HEK293 (cell line): ENCODE results near the gene DISC1.
"Not testable (repeated sequence)": the region's sequence is repeated elsewhere in the genome, so short reads cannot be mapped to it uniquely, and the experiment has no call there.

ENCODE experiments used
- CTCF ChIA-PET: fragments of 350-600 bp; formaldehyde crosslinking; extraction: SDS; loops from one replicate; lab custom pipeline; 2021; ENCODE audit warnings: antibody characterized with exemption; lab: Yijun Ruan, JAX
- POLR2A ChIA-PET: fragments of 300-600 bp; formaldehyde crosslinking; extraction: SDS; loops from one replicate; lab custom pipeline; 2020; ENCODE audit warnings: antibody characterized with exemption, inconsistent platforms; lab: Yijun Ruan, JAX
- H3K27ac ChIP-seq: fragments of 200-500 bp; sonication (Bioruptor generic); 2 replicates; pipeline ENCODE4 v1.5.1; 2014; ENCODE audit warnings: low read depth, low read length, control low read depth, inconsistent platforms; ENCODE audit errors: extremely low read depth
- H3K36me3 ChIP-seq, 2 experiments: fragments of 200-500 bp in 1 of 2; sonication (Bioruptor generic) in 1 of 2; 1 replicate in 1 of 2; 2 replicates in 1 of 2; pipeline ENCODE4 v1.5.1; 2014 to 2017; ENCODE audit warnings: inconsistent platforms in 2 of 2, low read length in 2 of 2; ENCODE audit not compliant: control insufficient read depth in 2 of 2, insufficient read depth in 1 of 2
- H3K4me1 ChIP-seq: fragments of 200-500 bp; sonication (Bioruptor generic); 2 replicates; pipeline ENCODE4 v1.5.1; 2014; ENCODE audit warnings: mild to moderate bottlenecking, low read length, inconsistent platforms; ENCODE audit not compliant: control insufficient read depth, insufficient read depth
- H3K4me3 ChIP-seq: 2 replicates; pipeline ENCODE4 v1.5.1; 2011; ENCODE audit warnings: low read depth, mild to moderate bottlenecking, control low read depth, low read length, moderate library complexity
- H3K9me3 ChIP-seq: fragments of 200-500 bp; sonication (Bioruptor generic); 2 replicates; pipeline ENCODE4 v1.5.1; 2014; ENCODE audit warnings: low read depth, low read length, inconsistent platforms; ENCODE audit not compliant: control insufficient read depth, insufficient read depth
- MZF1 ChIP-seq: fragments of 450-650 bp; formaldehyde crosslinking; IDR thresholded peaks from 2 replicates; pipeline ENCODE4 v1.5.1; 2017; ENCODE audit warnings: missing biosample characterization, missing genetic modification characterization, borderline replicate concordance
- PRDM1 ChIP-seq: fragments of 450-650 bp; formaldehyde crosslinking; IDR thresholded peaks from 2 replicates; pipeline ENCODE4; 2016; ENCODE audit warnings: missing biosample characterization, missing genetic modification characterization
- ZBTB26 ChIP-seq: fragments of 450-650 bp; formaldehyde crosslinking; optimal IDR thresholded peaks from 2 replicates; pipeline ENCODE3; 2016; ENCODE audit warnings: missing biosample characterization, mild to moderate bottlenecking, missing genetic modification characterization
- ZNF146 ChIP-seq: fragments of 450-650 bp; formaldehyde crosslinking; IDR thresholded peaks from 2 replicates; pipeline ENCODE4 v1.5.1; 2016; ENCODE audit warnings: missing biosample characterization, missing genetic modification characterization
- ZNF19 ChIP-seq: fragments of 450-650 bp; formaldehyde crosslinking; IDR thresholded peaks from 2 replicates; pipeline ENCODE4; 2016; ENCODE audit warnings: missing biosample characterization, missing genetic modification characterization, low read depth
- ZNF292 ChIP-seq: fragments of 450-650 bp; formaldehyde crosslinking; IDR thresholded peaks from 2 replicates; pipeline ENCODE4 v1.5.1; 2016; ENCODE audit warnings: low read depth, missing biosample characterization, missing genetic modification characterization, borderline replicate concordance
- ZNF362 ChIP-seq: fragments of 450-650 bp; formaldehyde crosslinking; IDR thresholded peaks from 2 replicates; pipeline ENCODE4 v1.5.1; 2016; ENCODE audit warnings: missing biosample characterization, missing genetic modification characterization
- ZNF580 ChIP-seq: fragments of 450-650 bp; formaldehyde crosslinking; IDR thresholded peaks from 2 replicates; pipeline ENCODE4 v1.5.1; 2016; ENCODE audit warnings: missing biosample characterization, missing genetic modification characterization
- ZNF701 ChIP-seq: fragments of 450-650 bp; formaldehyde crosslinking; IDR thresholded peaks from 2 replicates; pipeline ENCODE4 v1.5.1; 2016; ENCODE audit warnings: missing biosample characterization, missing genetic modification characterization
- TF ChIP-seq, protein P1 (sequence below): fragments of 450-650 bp; formaldehyde crosslinking; IDR thresholded peaks from 2 replicates; pipeline ENCODE4 v1.5.1; 2016; ENCODE audit warnings: missing biosample characterization, missing genetic modification characterization

DISC1 gene

GRCh38 chr1:231643071-231643934 lies 16.7 kb downstream of the DISC1 start (continued):
- TF ChIP-seq ZNF362 (tag by site-specific recombination) = no peak
- no peak for TF ChIP-seq ZNF701
- TF ChIP-seq ZNF19 (tag by site-specific recombination) = no peak
- TF ChIP-seq MZF1 (tag by site-specific recombination) = no peak

DNA sequence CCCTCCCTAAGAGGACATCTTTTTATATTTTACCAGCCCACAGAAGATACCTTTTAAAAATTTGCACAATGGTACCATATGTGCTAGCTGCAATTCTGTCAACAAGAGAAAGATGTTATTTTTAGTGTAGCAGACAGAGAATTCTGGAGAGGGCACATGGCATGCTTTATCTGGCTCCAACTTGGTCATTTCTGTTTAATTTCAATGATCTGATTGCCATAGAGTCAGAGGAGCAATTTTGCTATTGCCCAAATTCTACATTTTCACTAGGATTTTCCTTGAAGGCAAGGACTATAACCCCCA lies 17.3 kb downstream of the DISC1 start:
- ChIA-PET POLR2A (interaction anchor here (1.2 to 1.6 kb wide), 2 partner anchors 9 to 20 kb away, joined by 3 read pairs; no protein-coding TSS in a partner anchor), CTCF (interaction anchor here (0.6 to 1.4 kb wide), 4 partner anchors 113 to 1382 kb away, joined by 3 to 6 read pairs (median 4); no protein-coding TSS in a partner anchor)
- no peaks in the 10 kb centered on the region for H3K9me3 ChIP-seq
- H3K4me1 ChIP-seq = no peaks in the 10 kb centered on the region
- no peaks in the 10 kb centered on the region for H3K36me3 ChIP-seq
- H3K27ac ChIP-seq = no peak overlapping the region
- H3K4me3 ChIP-seq = no peak overlapping the region
- no peak for TF ChIP-seq PRDM1 (tag by site-specific recombination)
- no peak for TF ChIP-seq ZNF292 (tag by site-specific recombination)

DNA sequence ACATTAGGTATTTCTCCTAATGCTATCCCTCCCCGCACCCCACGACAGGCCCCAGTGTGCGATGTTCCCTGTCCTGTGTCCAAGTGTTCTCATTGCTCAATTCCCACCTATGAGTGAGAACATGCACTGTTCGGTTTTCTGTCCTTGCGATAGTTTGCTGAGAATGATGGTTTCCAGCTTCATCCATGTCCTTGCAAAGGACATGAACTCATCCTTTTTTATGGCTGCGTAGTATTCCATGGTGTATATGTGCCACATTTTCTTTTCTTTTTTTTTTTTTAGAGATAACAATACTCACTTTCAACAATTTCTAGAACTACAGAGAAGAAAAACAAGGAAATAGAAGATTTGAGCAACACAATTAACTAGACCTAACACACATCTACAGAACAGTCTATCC lies 19.0 kb downstream of the DISC1 start:
- H3K9me3 ChIP-seq, H3K4me3 ChIP-seq, POLR2A ChIA-PET, H3K4me1 ChIP-seq, CTCF ChIA-PET, H3K27ac ChIP-seq, H3K36me3 ChIP-seq: not testable (repeated sequence)
- TF ChIP-seq ZNF146 (tag by site-specific recombination) (peak; percentile 99), ZBTB26 (tag by site-specific recombination) (peak; percentile 12), ZNF580 (tag by site-specific recombination) (peak; percentile 89)
- TF ChIP-seq, protein P1, sequence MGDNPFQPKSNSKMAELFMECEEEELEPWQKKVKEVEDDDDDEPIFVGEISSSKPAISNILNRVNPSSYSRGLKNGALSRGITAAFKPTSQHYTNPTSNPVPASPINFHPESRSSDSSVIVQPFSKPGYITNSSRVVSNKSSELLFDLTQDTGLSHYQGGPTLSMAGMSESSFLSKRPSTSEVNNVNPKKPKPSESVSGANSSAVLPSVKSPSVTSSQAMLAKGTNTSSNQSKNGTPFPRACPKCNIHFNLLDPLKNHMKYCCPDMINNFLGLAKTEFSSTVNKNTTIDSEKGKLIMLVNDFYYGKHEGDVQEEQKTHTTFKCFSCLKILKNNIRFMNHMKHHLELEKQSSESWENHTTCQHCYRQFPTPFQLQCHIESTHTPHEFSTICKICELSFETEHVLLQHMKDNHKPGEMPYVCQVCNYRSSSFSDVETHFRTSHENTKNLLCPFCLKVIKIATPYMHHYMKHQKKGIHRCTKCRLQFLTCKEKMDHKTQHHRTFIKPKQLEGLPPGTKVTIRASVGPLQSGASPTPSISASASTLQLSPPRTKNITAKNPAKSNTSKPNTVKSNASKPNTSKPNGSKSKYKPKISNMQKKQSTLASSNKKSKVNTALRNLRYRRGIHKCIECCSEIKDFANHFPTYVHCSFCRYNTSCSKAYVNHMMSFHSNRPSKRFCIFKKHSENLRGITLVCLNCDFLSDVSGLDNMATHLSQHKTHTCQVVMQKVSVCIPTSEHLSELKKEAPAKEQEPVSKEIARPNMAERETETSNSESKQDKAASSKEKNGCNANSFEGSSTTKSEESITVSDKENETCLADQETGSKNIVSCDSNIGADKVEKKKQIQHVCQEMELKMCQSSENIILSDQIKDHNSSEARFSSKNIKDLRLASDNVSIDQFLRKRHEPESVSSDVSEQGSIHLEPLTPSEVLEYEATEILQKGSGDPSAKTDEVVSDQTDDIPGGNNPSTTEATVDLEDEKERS (tag by site-specific recombination) = peak; percentile 84

DNA sequence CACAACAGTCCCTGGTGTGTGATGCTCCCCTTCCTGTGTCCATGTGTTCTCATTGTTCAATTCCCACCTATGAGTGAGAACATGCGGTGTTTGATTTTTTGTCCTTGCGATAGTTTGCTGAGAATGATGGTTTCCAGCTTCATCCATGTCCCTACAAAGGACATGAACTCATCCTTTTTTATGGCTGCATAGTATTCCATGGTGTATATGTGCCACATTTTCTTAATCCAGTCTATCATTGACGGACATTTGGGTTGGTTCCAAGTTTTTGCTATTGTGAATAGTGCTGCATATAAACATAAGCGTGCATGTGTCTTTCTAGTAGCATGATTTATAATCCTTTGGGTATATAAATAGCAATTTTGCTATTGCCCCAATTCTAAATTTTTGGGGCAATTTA lies 19.6 kb downstream of the DISC1 start:
- H3K27ac ChIP-seq, H3K4me3 ChIP-seq, H3K9me3 ChIP-seq, H3K4me1 ChIP-seq, POLR2A ChIA-PET, H3K36me3 ChIP-seq, CTCF ChIA-PET: not testable (repeated sequence)
- TF ChIP-seq, protein P1 (tag by site-specific recombination) = 0 out of 2 replicates have a peak, but pooled peaks have one; percentile 26
- peak; percentile 91 for TF ChIP-seq ZNF146 (tag by site-specific recombination)
